Left lung (tissue), 10 donors: ENCODE data around the gene PRRG2. TPM values are rescaled to one million over a fixed set of nuclear protein-coding genes. Genes with fewer than 3 reads are reported as not detected.

Experiments used
- ATAC-seq: fragments of 200-7000 bp; cut with Tn5 transposase; one replicate; pipeline ENCODE4 v1.9.1; 2020; ENCODE audit warnings: moderate library complexity
- DNase-seq, 4 donors: peaks; one replicate each; pipeline ENCODE4 v3.0.0-alpha.2; 2013 to 2020
- H3K27ac ChIP-seq, 2 donors: fragments of 200-600 bp; sonication (generic) in 1 of 2; one replicate each; pipeline versions ENCODE4 v1.5.0 to v1.8.0; 2020 to 2021
- H3K27me3 ChIP-seq, 2 donors: fragments of 200-600 bp; sonication (generic) in 1 of 2; one replicate each; pipeline versions ENCODE4 v1.5.0 to v1.8.0; 2020 to 2021
- H3K36me3 ChIP-seq, 2 donors: fragments of 200-600 bp; sonication (generic) in 1 of 2; one replicate each; pipeline versions ENCODE4 v1.5.0 to v1.8.0; 2020 to 2021
- H3K4me1 ChIP-seq, 2 donors: fragments of 200-600 bp; one replicate each; pipeline ENCODE4 v1.8.0; 2021
- H3K4me3 ChIP-seq, 2 donors: fragments of 200-600 bp; sonication (generic) in 1 of 2; one replicate each; pipeline versions ENCODE4 v1.5.0 to v1.8.0; 2020 to 2021; ENCODE audit warnings: mild to moderate bottlenecking in 1 of 2
- H3K9me3 ChIP-seq, 2 donors: fragments of 200-600 bp; sonication (generic) in 1 of 2; one replicate each; pipeline versions ENCODE4 v1.5.0 to v1.8.0; 2020 to 2021
- intact Hi-C, 2 donors: fragments of 100-400 bp; cut with DNase I; formaldehyde crosslinking; loops; one replicate each; pipeline versions ENCODE4 v1.11.2 to v1.14.2; 2022
- polyA plus RNA-seq, 6 donors: library from polyadenylated mRNA; unstranded; fragments of 120-200 nt; gene quantifications; one replicate each; pipeline ENCODE4 v1.2.1, GENCODE V29; 2013; ENCODE audit not compliant: insufficient read length in 6 of 6
- total RNA-seq, 2 donors: library from RNA; stranded (reverse); fragmentation: NEBNext Ultra II Directional; extraction: Animal tissue kit (Norgen Biotek cat#: 25700); gene quantifications; one replicate each; pipeline ENCODE4 v1.2.1, GENCODE V29; 2021
- TF ChIP-seq, protein P1 (sequence below), 2 donors: fragments of 200-600 bp; sonication (generic) in 1 of 2; IDR thresholded peaks; one replicate each; pipeline versions ENCODE4 v1.5.0 to v1.8.0; 2021; ENCODE audit warnings: antibody characterized with exemption in 2 of 2
- donor health status: DM: no; HTN: yes; CAD: no.
- donor health status: DM: no; HTN: no; CAD: no.

The PRRG2 gene
- total and polyA plus RNA-seq, 8 donors, result 3.8 to 13.6 (median 5.8) TPM

DNA sequence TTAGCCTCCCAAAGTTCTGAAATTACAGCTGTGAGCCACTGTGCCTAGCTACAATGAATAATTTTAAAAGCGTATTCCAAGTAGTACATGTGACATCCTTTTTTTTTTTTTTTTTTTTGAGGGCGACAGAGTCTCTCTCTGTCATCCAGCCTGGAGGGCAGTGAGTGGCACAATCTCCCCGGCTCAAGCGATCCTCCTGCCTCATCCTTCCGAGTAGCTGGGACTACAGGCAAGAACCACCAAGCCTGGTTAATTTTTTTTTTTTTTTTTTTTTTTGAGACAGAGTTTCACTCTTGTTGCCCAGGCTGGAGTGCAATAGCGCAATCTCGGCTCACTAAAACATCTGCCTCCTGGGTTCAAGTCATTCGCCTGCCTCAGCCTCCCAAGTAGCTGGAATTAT is 6.1 kb downstream of the PRRG2 start:
- no peaks in the 10 kb centered on the region for H3K36me3 ChIP-seq
- DNase-seq, result no peak
- no peaks in the 10 kb centered on the region for H3K9me3 ChIP-seq
- H3K27me3 ChIP-seq, result no peaks in the 10 kb centered on the region
- TF ChIP-seq, protein P1, sequence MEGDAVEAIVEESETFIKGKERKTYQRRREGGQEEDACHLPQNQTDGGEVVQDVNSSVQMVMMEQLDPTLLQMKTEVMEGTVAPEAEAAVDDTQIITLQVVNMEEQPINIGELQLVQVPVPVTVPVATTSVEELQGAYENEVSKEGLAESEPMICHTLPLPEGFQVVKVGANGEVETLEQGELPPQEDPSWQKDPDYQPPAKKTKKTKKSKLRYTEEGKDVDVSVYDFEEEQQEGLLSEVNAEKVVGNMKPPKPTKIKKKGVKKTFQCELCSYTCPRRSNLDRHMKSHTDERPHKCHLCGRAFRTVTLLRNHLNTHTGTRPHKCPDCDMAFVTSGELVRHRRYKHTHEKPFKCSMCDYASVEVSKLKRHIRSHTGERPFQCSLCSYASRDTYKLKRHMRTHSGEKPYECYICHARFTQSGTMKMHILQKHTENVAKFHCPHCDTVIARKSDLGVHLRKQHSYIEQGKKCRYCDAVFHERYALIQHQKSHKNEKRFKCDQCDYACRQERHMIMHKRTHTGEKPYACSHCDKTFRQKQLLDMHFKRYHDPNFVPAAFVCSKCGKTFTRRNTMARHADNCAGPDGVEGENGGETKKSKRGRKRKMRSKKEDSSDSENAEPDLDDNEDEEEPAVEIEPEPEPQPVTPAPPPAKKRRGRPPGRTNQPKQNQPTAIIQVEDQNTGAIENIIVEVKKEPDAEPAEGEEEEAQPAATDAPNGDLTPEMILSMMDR (IDR thresholded peaks at IDR 0.05), result no peak
- peaks cover 0 to 3% of the 10 kb centered on the region in 2 donors for H3K4me1 ChIP-seq
- intact Hi-C loops, result no loop called here
- no peak overlapping the region for H3K27ac ChIP-seq
- ATAC-seq, result no peak
- no peak overlapping the region for H3K4me3 ChIP-seq

DNA sequence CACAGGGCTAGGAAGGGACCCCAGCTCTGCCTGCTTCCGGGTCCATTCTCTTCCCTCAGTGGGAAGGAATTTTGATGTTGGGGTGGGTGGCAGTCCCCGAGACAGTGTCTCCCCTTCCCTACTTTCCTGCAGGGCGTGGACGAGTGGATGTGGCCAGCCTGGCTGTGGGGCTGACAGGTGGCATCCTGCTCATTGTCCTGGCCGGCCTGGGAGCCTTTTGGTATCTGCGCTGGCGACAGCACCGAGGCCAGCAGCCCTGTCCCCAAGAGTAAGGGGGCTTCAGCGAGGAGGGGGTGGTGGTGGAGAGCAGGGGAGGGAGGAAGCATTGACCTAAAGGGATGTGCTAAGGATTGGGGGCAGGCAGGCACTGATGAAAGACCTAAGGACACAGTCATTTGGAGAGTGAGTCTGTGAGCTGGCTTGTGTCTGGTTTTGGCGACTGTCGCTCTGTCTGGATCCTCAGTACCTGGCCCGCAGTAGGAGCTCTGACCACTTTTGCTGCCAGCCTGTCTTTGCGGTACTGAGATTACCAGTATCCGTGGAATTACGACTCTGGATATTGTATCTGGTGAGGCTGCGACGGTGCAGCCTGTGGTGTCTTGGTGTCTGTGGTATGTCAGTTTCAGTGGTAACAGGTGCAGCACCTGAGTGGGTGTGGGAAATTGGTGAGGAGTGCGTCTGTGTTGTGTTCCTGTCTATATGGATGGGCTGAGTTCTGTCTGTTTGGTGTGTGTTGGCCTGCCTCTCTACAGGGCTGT is 7.4 kb downstream of the PRRG2 start:
- TF ChIP-seq, protein P1 (IDR thresholded peaks at IDR 0.05), result no peak
- DNase-seq (peak in 1 of 4 donors; percentile 78), ATAC-seq (no peak)
- H3K27me3 ChIP-seq, result no peaks in the 10 kb centered on the region
- intact Hi-C loops, result no loop called here
- no peaks in the 10 kb centered on the region for H3K9me3 ChIP-seq
- peaks cover 0 to 15% of the 10 kb centered on the region in 2 donors for H3K4me1 ChIP-seq
- no peak overlapping the region for H3K4me3 ChIP-seq
- H3K36me3 ChIP-seq, result no peaks in the 10 kb centered on the region
- H3K27ac ChIP-seq, result no peak overlapping the region

DNA sequence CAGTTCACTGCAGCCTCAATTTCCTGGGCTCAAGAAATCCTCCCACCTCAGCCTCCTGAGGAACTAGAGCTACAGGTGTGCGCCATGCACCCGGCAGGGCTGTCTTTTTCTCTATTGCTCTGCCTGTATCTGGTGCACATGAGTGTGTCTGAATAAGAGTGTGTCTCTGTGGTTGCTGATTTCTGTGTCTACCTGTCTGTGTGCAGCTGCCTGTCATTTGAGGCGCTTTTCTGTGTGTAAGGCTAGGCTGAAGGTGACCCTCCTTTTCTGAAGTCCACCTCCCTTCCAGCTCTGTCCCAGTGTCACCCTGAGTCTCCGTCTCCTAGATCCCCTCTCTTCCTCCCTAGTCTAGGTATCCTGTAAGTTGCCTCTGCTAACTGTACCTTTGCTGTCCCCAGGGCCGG is 8.4 kb downstream of the PRRG2 start:
- Histone ChIP-seq H3K27me3 (no peaks in the 10 kb centered on the region), H3K27ac (peak overlapping the region; percentile 39 to 88), H3K4me3 (peak overlapping the region in 1 of 2 donors; percentile 87), H3K4me1 (peaks cover 0 to 23% of the 10 kb centered on the region in 2 donors), H3K9me3 (no peaks in the 10 kb centered on the region), H3K36me3 (peaks cover 0 to 7% of the 10 kb centered on the region in 2 donors)
- ATAC-seq, result no peak
- TF ChIP-seq, protein P1 (IDR thresholded peaks at IDR 0.05), result no peak
- intact Hi-C loops, result no loop called here
- DNase-seq, result no peak

DNA sequence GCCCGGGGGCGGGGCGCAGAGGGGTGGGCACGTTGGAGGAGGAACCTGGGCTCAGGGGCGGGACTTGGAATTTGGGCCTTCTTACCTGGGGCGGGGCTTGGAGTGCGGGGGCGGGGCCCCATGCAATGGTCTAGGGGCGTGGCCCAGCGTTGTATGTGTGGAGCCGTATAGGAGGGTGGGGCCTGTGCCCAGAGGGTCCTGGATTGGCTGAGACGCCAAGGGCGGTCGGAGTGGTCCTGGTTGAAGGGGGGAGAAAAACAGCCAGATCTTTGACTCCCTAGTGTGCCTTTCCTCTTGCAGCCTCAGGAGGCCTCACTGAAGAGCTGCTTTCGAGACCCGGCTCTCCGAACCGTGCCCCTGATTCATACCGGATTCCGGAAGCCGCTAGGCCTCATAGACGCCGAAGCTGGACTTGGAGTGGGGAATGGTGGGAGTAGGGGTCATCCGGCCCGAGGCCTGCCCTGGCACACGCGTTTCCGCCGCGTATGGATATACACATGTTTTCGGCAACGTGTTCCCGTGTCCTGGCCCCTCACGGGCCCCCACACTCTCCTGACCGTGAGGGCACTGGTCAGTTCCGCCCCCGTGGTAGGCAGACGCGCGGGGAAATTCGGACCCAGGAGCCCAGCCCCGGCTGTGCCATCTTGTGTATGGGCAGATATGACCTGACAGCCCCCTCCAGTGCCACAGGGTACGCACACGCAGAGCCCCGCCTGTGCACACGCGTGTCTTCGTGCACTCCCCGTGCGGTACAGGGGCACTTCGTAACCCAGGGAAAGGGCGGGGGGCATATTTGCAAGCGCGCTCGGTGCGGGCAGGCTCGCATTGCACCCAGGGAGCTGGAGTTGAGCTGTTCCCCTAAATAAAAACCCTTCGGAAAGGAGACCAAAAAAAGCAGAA is 9.2 kb downstream of the PRRG2 start:
- H3K36me3 ChIP-seq, result peaks cover 0 to 15% of the 10 kb centered on the region in 2 donors
- DNase-seq, result peak; percentile 91 to 97 (median 97)
- H3K27me3 ChIP-seq, result no peaks in the 10 kb centered on the region
- TF ChIP-seq, protein P1 (IDR thresholded peaks at IDR 0.05), result no peak
- peak; percentile 87 for ATAC-seq
- intact Hi-C loops, result no loop called here
- peak overlapping the region; percentile 88 for H3K27ac ChIP-seq
- H3K9me3 ChIP-seq, result no peaks in the 10 kb centered on the region
- H3K4me3 ChIP-seq, result peak overlapping the region; percentile 75 to 87
- H3K4me1 ChIP-seq, result peaks cover 0 to 24% of the 10 kb centered on the region in 2 donors
